Natural killer cell (primary cell): ENCODE measurements around the gene CSE1L. TPM values are rescaled to one million over a fixed set of nuclear protein-coding genes. Genes with fewer than 3 reads are reported as not detected.

Experiments
- total RNA-seq, 4 donors: library from RNA; stranded (reverse); fragments of 120-200 nt in 1 of 4; gene quantifications; one replicate each; pipeline versions ENCODE4 v1.2.3 to v1.2.4, GENCODE V29; 2013 to 2022

Gene CSE1L
- total RNA-seq, 3 donors from 2014 or later (not counting 1 experiment from before 2014, with no cell fraction given): 24.6 to 29.5 (median 25.8) TPM

Other genes starting within 250 kb of the CSE1L start
- 100 to 1,000 TPM; 382 to 392 (median 389) TPM for gene PREX1, start 218.3 kb upstream of the CSE1L start, total RNA-seq
- gene ARFGEF2, start 124.6 kb upstream of the CSE1L start, total RNA-seq: 10 to 100 TPM; 22.7 to 26.9 (median 26.9) TPM
- 10 to 100 TPM; 47.3 to 54.9 (median 49.9) TPM for gene STAU1, start 142.0 kb downstream of the CSE1L start, total RNA-seq
- gene DDX27, start 173.1 kb downstream of the CSE1L start, total RNA-seq: 10 to 100 TPM; 71.5 to 91.3 (median 75.9) TPM
- gene ZNFX1, start 231.7 kb downstream of the CSE1L start, total RNA-seq: 10 to 100 TPM; 55.8 to 58.5 (median 57.8) TPM